HCT116 (cell line): Measurements from ENCODE around the gene MVK. TPM values are rescaled to one million over a fixed set of nuclear protein-coding genes. Genes with fewer than 3 reads are reported as not detected.

Source experiments
- ATAC-seq: fragments of 200-7000 bp; cut with Tn5 transposase; 2 replicates; pipeline ENCODE4 v1.9.1; 2020; ENCODE audit warnings: mild to moderate bottlenecking, moderate library complexity
- BruUV-seq: library from RNA; stranded (reverse); fragments of 400-500 nt; replicated peaks from 2 replicates; lab custom pipeline; 2021; lab: Mats Ljungman, UMichigan
- CTCF ChIA-PET: fragments of 300-600 bp; sonication (Branson Sonifier 250); formaldehyde crosslinking; loops from one replicate; lab custom pipeline; 2021; ENCODE audit warnings: antibody characterized with exemption; lab: Charles Lee
- POLR2A ChIA-PET: fragments of 300-600, 350-600 bp; sonication (Branson Sonifier 250); formaldehyde crosslinking; loops from one replicate; lab custom pipeline; 2021; ENCODE audit warnings: antibody characterized with exemption; lab: Charles Lee
- RAD21 ChIA-PET, 2 experiments: fragments of 300-600 bp; sonication (Branson Sonifier 250); formaldehyde crosslinking; loops; one replicate each; lab custom pipeline; 2023; ENCODE audit warnings: low total read pairs in 2 of 2; ENCODE audit not compliant: uncharacterized antibody in 2 of 2, unreplicated experiment in 2 of 2, low non-redundant PET in 1 of 2; lab: Charles Lee
- DNase-seq: peaks from one replicate; pipeline ENCODE4 v3.0.0-alpha.2; 2010; ENCODE audit warnings: low read depth, low spot score
- H2AFZ ChIP-seq: fragments of 200-600 bp; shearing (Covaris generic), sonication (generic); 2 replicates; pipeline ENCODE4 v1.6.1; 2017; ENCODE audit warnings: low read depth, mixed run types, mixed read lengths, antibody characterized with exemption, low read length; ENCODE audit not compliant: poor library complexity, severe bottlenecking
- H3K27ac ChIP-seq: 2 replicates; pipeline ENCODE4 v1.5.1; 2012; ENCODE audit warnings: low read depth, low read length
- H3K27me3 ChIP-seq: fragments of 200-600 bp; sonication (generic); 2 replicates; pipeline ENCODE4 v1.6.1; 2016; ENCODE audit warnings: mixed run types, low read length, mixed read lengths; ENCODE audit not compliant: insufficient read depth
- H3K36me3 ChIP-seq, 2 experiments: fragments of 200-500 bp in 1 of 2; fragments of 200-600 bp in 1 of 2; sonication (Bioruptor generic) in 1 of 2; sonication (generic) in 1 of 2; 2 replicates each; pipeline versions ENCODE4 v1.5.1 to v1.6.1; 2014 to 2016; ENCODE audit warnings: low read length in 2 of 2, inconsistent platforms in 1 of 2, mixed read lengths in 1 of 2, mixed run types in 1 of 2; ENCODE audit not compliant: insufficient read depth in 2 of 2, control insufficient read depth in 1 of 2
- H3K4me1 ChIP-seq, 2 experiments: fragments of 200-600 bp in 1 of 2; sonication (generic) in 1 of 2; 2 replicates each; pipeline versions ENCODE4 v1.5.1 to v1.6.1; 2012 to 2017; ENCODE audit warnings: low read length in 2 of 2, inconsistent platforms in 1 of 2, mild to moderate bottlenecking in 1 of 2, mixed read lengths in 1 of 2, mixed run types in 1 of 2, moderate library complexity in 1 of 2; ENCODE audit not compliant: insufficient read depth in 2 of 2, control insufficient read depth in 1 of 2
- H3K4me2 ChIP-seq: fragments of 200-600 bp; sonication (generic); 2 replicates; pipeline ENCODE4 v1.6.1; 2017; ENCODE audit warnings: mixed run types, low read length, mixed read lengths
- H3K4me3 ChIP-seq, 2 experiments: fragments of 200-600 bp in 1 of 2; sonication (generic) in 1 of 2; replicated peaks in 1 of 2; 2 replicates each; pipeline ENCODE4 v1.5.1; 2011 to 2016; ENCODE audit warnings: low read length in 2 of 2, control low read depth in 1 of 2, low read depth in 1 of 2, mild to moderate bottlenecking in 1 of 2, mixed read lengths in 1 of 2, mixed run types in 1 of 2
- H3K79me2 ChIP-seq: fragments of 200-600 bp; sonication (generic); 2 replicates; pipeline ENCODE4 v1.6.1; 2017; ENCODE audit warnings: mild to moderate bottlenecking, mixed run types, low read length, moderate library complexity, mixed read lengths; ENCODE audit not compliant: insufficient read depth
- H3K9ac ChIP-seq: fragments of 200-600 bp; sonication (generic); 2 replicates; pipeline ENCODE4 v1.6.1; 2016; ENCODE audit warnings: low read length, mixed read lengths
- H3K9me2 ChIP-seq: fragments of 200-600 bp; sonication (generic), shearing (Covaris generic); 2 replicates; pipeline ENCODE4 v1.6.1; 2017; ENCODE audit warnings: mixed run types, mild to moderate bottlenecking, moderate library complexity; ENCODE audit not compliant: insufficient read depth
- H3K9me3 ChIP-seq, 2 experiments: fragments of 200-500 bp in 1 of 2; fragments of 200-600 bp in 1 of 2; sonication (Bioruptor generic) in 1 of 2; sonication (generic) in 1 of 2; 2 replicates each; pipeline ENCODE4 v1.6.1; 2014 to 2017; ENCODE audit warnings: low read length in 2 of 2, mixed read lengths in 2 of 2, inconsistent platforms in 1 of 2, low read depth in 1 of 2, mild to moderate bottlenecking in 1 of 2, mixed run types in 1 of 2, moderate library complexity in 1 of 2; ENCODE audit not compliant: control insufficient read depth in 1 of 2, insufficient read depth in 1 of 2
- H4K20me1 ChIP-seq: fragments of 200-600 bp; sonication (generic), shearing (Covaris generic); 2 replicates; pipeline ENCODE4 v1.6.1; 2017; ENCODE audit warnings: mixed run types, mild to moderate bottlenecking, moderate library complexity; ENCODE audit not compliant: insufficient read depth
- EGR1 ChIP-seq: IDR thresholded peaks from 2 replicates; pipeline ENCODE4 v1.6.1; 2012; ENCODE audit warnings: low read depth
- EZH2 ChIP-seq: fragments of 200-600 bp; sonication (generic); IDR thresholded peaks from 2 replicates; pipeline ENCODE4 v1.6.1; 2017; ENCODE audit warnings: antibody characterized with exemption, mixed run types
- EZH2phosphoT487 ChIP-seq: fragments of 200-600 bp; IDR thresholded peaks from 2 replicates; pipeline ENCODE4 v1.6.1; 2018; ENCODE audit warnings: antibody characterized with exemption, borderline replicate concordance
- FOSL1 ChIP-seq: IDR thresholded peaks from 2 replicates; pipeline ENCODE4 v1.6.1; 2012; ENCODE audit warnings: low read depth
- JUND ChIP-seq: IDR thresholded peaks from 2 replicates; pipeline ENCODE4 v1.6.1; 2012
- POLR2A ChIP-seq: IDR thresholded peaks from 2 replicates; pipeline ENCODE4 v1.7.0; 2011; ENCODE audit warnings: borderline replicate concordance; ENCODE audit not compliant: insufficient read depth, insufficient read length; ENCODE audit errors: extremely low read depth
- POLR2AphosphoS5 ChIP-seq: IDR thresholded peaks from 2 replicates; pipeline ENCODE4 v1.6.1; 2011; ENCODE audit warnings: mild to moderate bottlenecking, low read depth, low read length, moderate library complexity
- ZFX ChIP-seq: fragments of 450-650 bp; IDR thresholded peaks from 2 replicates; pipeline ENCODE4 v1.6.1; 2017
- ZNF274 ChIP-seq: fragments of 200-500 bp; sonication (Bioruptor generic); IDR thresholded peaks from 2 replicates; pipeline ENCODE4 v1.6.1; 2014; ENCODE audit warnings: mild to moderate bottlenecking, low read depth, low read length, inconsistent platforms
- intact Hi-C: fragments of 100-400 bp; cut with micrococcal nuclease; formaldehyde crosslinking; loops from 2 replicates; pipeline ENCODE4 v1.10.0; 2022
- total RNA-seq: library from RNA; stranded (reverse); gene quantifications from one replicate; pipeline ENCODE4 v1.2.1, GENCODE V29; 2021; ENCODE audit not compliant: unreplicated experiment
- TF ChIP-seq, protein P1 (sequence below): IDR thresholded peaks from 2 replicates; pipeline ENCODE4 v1.6.1; 2012
- TF ChIP-seq, protein P2 (sequence below): IDR thresholded peaks from 2 replicates; pipeline ENCODE4 v1.6.1; 2011; ENCODE audit warnings: mild to moderate bottlenecking, low read length, moderate library complexity; ENCODE audit not compliant: insufficient replicate concordance; ENCODE audit errors: extremely low read depth

MVK gene
- total RNA-seq, 1 experiment from 2014 or later = 17.3 TPM

DNA sequence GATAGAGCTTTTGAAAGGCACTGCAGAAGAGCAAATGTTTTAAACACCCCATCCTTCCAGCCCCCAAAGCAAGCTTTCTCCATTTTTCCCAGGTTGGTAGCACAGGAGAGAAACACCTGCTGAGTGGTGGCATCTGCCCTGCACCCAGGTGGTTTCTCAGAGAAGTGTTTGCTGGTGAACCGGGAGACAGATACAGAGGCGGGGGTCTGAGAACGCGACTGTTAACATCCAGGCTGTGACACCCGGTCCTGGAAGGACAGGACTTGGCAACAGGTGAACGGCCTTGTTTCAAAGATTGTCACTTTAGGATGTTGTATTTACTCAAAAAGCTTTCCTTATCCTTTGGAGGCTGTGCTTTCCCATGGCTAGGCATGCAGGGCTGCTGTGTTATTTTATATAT is 18.8 kb upstream of the MVK start:
- no peaks in the 10 kb centered on the region for H3K4me1 ChIP-seq
- BruUV-seq = no TSS peak
- RAD21 ChIA-PET = no interaction called here

More for the DNA sequence above, 18.8 kb upstream of the MVK start:
- no peak overlapping the region for H3K27ac ChIP-seq
- no peaks in the 10 kb centered on the region for H3K9me3 ChIP-seq
- TF ChIP-seq EZH2 (no peak), FOSL1 (no peak), ZNF274 (no peak), POLR2A (no peak), ZFX (no peak), EGR1 (no peak), JUND (no peak), POLR2AphosphoS5 (no peak), EZH2phosphoT487 (no peak)
- TF ChIP-seq, protein P1, sequence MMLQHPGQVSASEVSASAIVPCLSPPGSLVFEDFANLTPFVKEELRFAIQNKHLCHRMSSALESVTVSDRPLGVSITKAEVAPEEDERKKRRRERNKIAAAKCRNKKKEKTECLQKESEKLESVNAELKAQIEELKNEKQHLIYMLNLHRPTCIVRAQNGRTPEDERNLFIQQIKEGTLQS = no peak
- TF ChIP-seq, protein P2, sequence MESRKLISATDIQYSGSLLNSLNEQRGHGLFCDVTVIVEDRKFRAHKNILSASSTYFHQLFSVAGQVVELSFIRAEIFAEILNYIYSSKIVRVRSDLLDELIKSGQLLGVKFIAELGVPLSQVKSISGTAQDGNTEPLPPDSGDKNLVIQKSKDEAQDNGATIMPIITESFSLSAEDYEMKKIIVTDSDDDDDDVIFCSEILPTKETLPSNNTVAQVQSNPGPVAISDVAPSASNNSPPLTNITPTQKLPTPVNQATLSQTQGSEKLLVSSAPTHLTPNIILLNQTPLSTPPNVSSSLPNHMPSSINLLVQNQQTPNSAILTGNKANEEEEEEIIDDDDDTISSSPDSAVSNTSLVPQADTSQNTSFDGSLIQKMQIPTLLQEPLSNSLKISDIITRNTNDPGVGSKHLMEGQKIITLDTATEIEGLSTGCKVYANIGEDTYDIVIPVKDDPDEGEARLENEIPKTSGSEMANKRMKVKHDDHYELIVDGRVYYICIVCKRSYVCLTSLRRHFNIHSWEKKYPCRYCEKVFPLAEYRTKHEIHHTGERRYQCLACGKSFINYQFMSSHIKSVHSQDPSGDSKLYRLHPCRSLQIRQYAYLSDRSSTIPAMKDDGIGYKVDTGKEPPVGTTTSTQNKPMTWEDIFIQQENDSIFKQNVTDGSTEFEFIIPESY = no peak
- TF ChIP-seq, all 23 proteins: peak for 0
- H3K36me3 ChIP-seq = no peaks in the 10 kb centered on the region
- CTCF ChIA-PET = no interaction called here
- ATAC-seq = no peak
- no peak overlapping the region for H3K9ac ChIP-seq
- no peak overlapping the region for H2AFZ ChIP-seq
- H3K79me2 ChIP-seq = no peaks in the 10 kb centered on the region
- no peak overlapping the region for H3K4me3 ChIP-seq
- no peak for DNase-seq
- no peaks in the 10 kb centered on the region for H4K20me1 ChIP-seq
- intact Hi-C loops = no loop called here
- POLR2A ChIA-PET = no interaction called here
- H3K9me2 ChIP-seq = no peaks in the 10 kb centered on the region
- 0 out of 2 replicates have a peak, but pooled peaks cover 6% of the 10 kb centered on the region for H3K27me3 ChIP-seq
- no peak overlapping the region for H3K4me2 ChIP-seq
